B cell (primary cell): ENCODE measurements around the gene LRFN5. TPM values are rescaled to one million over a fixed set of nuclear protein-coding genes. Genes with fewer than 3 reads are reported as not detected.
"Not testable (repeated sequence)": the region's sequence is repeated elsewhere in the genome, so short reads cannot be mapped to it uniquely, and the experiment has no call there.

Source experiments
- ATAC-seq: fragments of 200-7000 bp; cut with Tn5 transposase; one replicate; pipeline ENCODE4 v1.10.0; 2021; ENCODE audit warnings: low read depth, mild to moderate bottlenecking, moderate number of reproducible peaks, moderate library complexity
- CTCF ChIA-PET: fragments of 350-600 bp; sonication (Branson Sonifier 250); formaldehyde crosslinking; loops from one replicate; lab custom pipeline; 2021; ENCODE audit warnings: antibody characterized with exemption, inconsistent platforms; lab: Charles Lee
- POLR2A ChIA-PET: fragments of 350-600 bp; sonication (Branson Sonifier 250); formaldehyde crosslinking; loops from one replicate; lab custom pipeline; 2021; ENCODE audit warnings: antibody characterized with exemption; lab: Charles Lee
- DNase-seq: peaks from one replicate; pipeline ENCODE4 v3.0.0; 2013
- H2AFZ ChIP-seq: 2 replicates; pipeline ENCODE4 v1.6.1; 2012; ENCODE audit warnings: mild to moderate bottlenecking, low read depth, low read length; ENCODE audit not compliant: insufficient read depth, poor library complexity, severe bottlenecking
- H3K27ac ChIP-seq, 2 donors: 1 replicate in 1 of 2; 2 replicates in 1 of 2; pipeline ENCODE4 v1.5.1; 2012 to 2013; ENCODE audit warnings: low read length in 2 of 2, mild to moderate bottlenecking in 2 of 2, moderate library complexity in 1 of 2
- H3K27me3 ChIP-seq, 4 experiments: fragments of 200-600 bp in 1 of 4; sonication (generic) in 1 of 4; replicated peaks in 1 of 4; 1 replicate in 2 of 4; 2 replicates in 2 of 4; pipeline versions ENCODE4 v1.6.1 to v1.7.0; 2013 to 2016; ENCODE audit warnings: low read length in 3 of 4, mild to moderate bottlenecking in 2 of 4, mixed read lengths in 1 of 4, moderate library complexity in 1 of 4; ENCODE audit not compliant: insufficient read depth in 4 of 4, control insufficient read depth in 3 of 4; ENCODE audit errors: control extremely low read depth in 1 of 4
- H3K36me3 ChIP-seq, 2 experiments: replicated peaks in 1 of 2; 1 replicate in 1 of 2; 2 replicates in 1 of 2; pipeline versions ENCODE4 v1.6.1 to v1.7.1; 2013; ENCODE audit warnings: low read length in 1 of 2; ENCODE audit not compliant: insufficient read depth in 2 of 2, control insufficient read depth in 1 of 2; ENCODE audit errors: control extremely low read depth in 1 of 2, extremely low read depth in 1 of 2
- H3K4me1 ChIP-seq, 2 donors: fragments of 200-600 bp in 1 of 2; sonication (generic) in 1 of 2; 1 replicate in 1 of 2; 2 replicates in 1 of 2; pipeline versions ENCODE4 v1.5.1 to v1.6.1; 2013 to 2017; ENCODE audit warnings: low read length in 2 of 2; ENCODE audit not compliant: control insufficient read depth in 2 of 2, insufficient read depth in 2 of 2
- H3K4me2 ChIP-seq: replicated peaks from 2 replicates; pipeline ENCODE3; 2012; ENCODE audit warnings: mild to moderate bottlenecking, low read depth, low read length; ENCODE audit not compliant: poor library complexity, severe bottlenecking
- H3K4me3 ChIP-seq, 5 experiments: fragments of 200-600 bp in 1 of 5; sonication (generic) in 1 of 5; 1 replicate in 3 of 5; 2 replicates in 2 of 5; pipeline versions ENCODE4 v1.5.1 to v1.7.0; 2011 to 2016; ENCODE audit warnings: low read length in 4 of 5, mild to moderate bottlenecking in 4 of 5, low read depth in 2 of 5, control low read depth in 1 of 5, moderate library complexity in 1 of 5; ENCODE audit not compliant: insufficient read depth in 1 of 5; ENCODE audit errors: control extremely low read depth in 1 of 5, extremely low read depth in 1 of 5
- H3K79me2 ChIP-seq: fragments of 200-600 bp; sonication (generic); one replicate; pipeline ENCODE4 v1.6.0; 2016; ENCODE audit warnings: low read length; ENCODE audit not compliant: control insufficient read depth, insufficient read depth
- H3K9ac ChIP-seq: fragments of 200-600 bp; sonication (generic); 2 replicates; pipeline ENCODE4 v1.6.1; 2017; ENCODE audit warnings: mild to moderate bottlenecking, low read length, moderate library complexity
- H3K9me3 ChIP-seq, 3 donors: one replicate each; pipeline versions ENCODE4 v1.6.1 to v1.7.1; 2013; ENCODE audit warnings: low read length in 2 of 3; ENCODE audit not compliant: control insufficient read depth in 2 of 3, insufficient read depth in 1 of 3; ENCODE audit errors: control extremely low read depth in 1 of 3
- H4K20me1 ChIP-seq: 2 replicates; pipeline ENCODE4 v1.6.0; 2012; ENCODE audit warnings: mild to moderate bottlenecking, low read length; ENCODE audit not compliant: insufficient read depth, control insufficient read depth, poor library complexity, severe bottlenecking
- H3K27ac Mint-ChIP-seq: one replicate; pipeline ENCODE4 v1.8.0; 2021; ENCODE audit warnings: mixed read lengths
- H3K27me3 Mint-ChIP-seq: one replicate; pipeline ENCODE4 v1.8.0; 2021; ENCODE audit warnings: mixed read lengths
- H3K4me1 Mint-ChIP-seq: one replicate; pipeline ENCODE4 v1.8.0; 2021; ENCODE audit warnings: mixed read lengths
- H3K4me3 Mint-ChIP-seq: one replicate; pipeline ENCODE4 v1.8.0; 2021; ENCODE audit warnings: mixed read lengths
- H3K9me3 Mint-ChIP-seq: one replicate; pipeline ENCODE4 v1.8.0; 2022; ENCODE audit warnings: mixed read lengths; ENCODE audit not compliant: insufficient read depth
- CTCF ChIP-seq: fragments of 200-600 bp; IDR thresholded peaks from one replicate; pipeline ENCODE4 v1.8.0; 2022; ENCODE audit warnings: antibody characterized with exemption, mild to moderate bottlenecking
- EZH2 ChIP-seq: IDR thresholded peaks from 2 replicates; pipeline ENCODE4 v1.6.1; 2012; ENCODE audit warnings: borderline replicate concordance, low read depth, mild to moderate bottlenecking, moderate library complexity, low read length; ENCODE audit not compliant: insufficient read depth, poor library complexity, severe bottlenecking
- WGBS: methylation state at CpG from one replicate; pipeline ENCODE4 v1.1.5; 2013; ENCODE audit warnings: missing lambda C conversion rate; ENCODE audit not compliant: insufficient coverage; 5-methylcytosine and 5-hydroxymethylcytosine counted together
- intact Hi-C: fragments of 100-400 bp; cut with micrococcal nuclease; formaldehyde crosslinking; loops from one replicate; pipeline ENCODE4 v1.10.0; 2022
- polyA plus RNA-seq: library from polyadenylated mRNA; depleted of rRNA; stranded (reverse); fragments of >200 nt; gene quantifications from 2 replicates; pipeline ENCODE4 v1.2.3, GENCODE V29; 2012
- total RNA-seq, 2 donors: library from RNA; stranded (reverse); fragments of 120-200 nt in 1 of 2; gene quantifications; 1 replicate in 1 of 2; 2 replicates in 1 of 2; pipeline versions ENCODE4 v1.2.3 to v1.2.4, GENCODE V29; 2013 to 2022

LRFN5 gene
- total and polyA plus RNA-seq, 2 donors (not counting 1 experiment from before 2014, with no cell fraction given) = 0.30 TPM; not detected in 1

GRCh38 chr14:41743140-41743539 lies 136.5 kb downstream of the LRFN5 start:
- Mint-ChIP-seq H3K9me3 (peaks cover 2% of the 10 kb centered on the region), H3K4me1 (peaks cover 2% of the 10 kb centered on the region), H3K4me3 (no peak overlapping the region), H3K27me3 (no peaks in the 10 kb centered on the region), H3K27ac (no peak overlapping the region)
- Histone ChIP-seq H2AFZ (no peak overlapping the region), H4K20me1 (no peaks in the 10 kb centered on the region), H3K27ac (no peak overlapping the region), H3K27me3 (no peaks in the 10 kb centered on the region), H3K4me3 (no peak overlapping the region), H3K4me1 (no peaks in the 10 kb centered on the region), H3K9me3 (peaks cover 0 to 1% (median 0%) of the 10 kb centered on the region in 3 donors), H3K36me3 (no peaks in the 10 kb centered on the region), H3K79me2 (no peaks in the 10 kb centered on the region), H3K9ac (no peak overlapping the region), H3K4me2 (no peak overlapping the region)
- ChIA-PET CTCF (no interaction called here), POLR2A (no interaction called here)
- DNase-seq = no peak
- no CpG with 5 or more reads among the region's 2 CpGs for WGBS
- no peak for ATAC-seq
- no peak for TF ChIP-seq CTCF
- no peak for TF ChIP-seq EZH2
- intact Hi-C loops = no loop called here

- H4K20me1 ChIP-seq = no peaks in the 10 kb centered on the region
- peaks cover 4% of the 10 kb centered on the region for H3K9me3 Mint-ChIP-seq
- H3K4me1 Mint-ChIP-seq = peaks cover 8% of the 10 kb centered on the region
- DNase-seq (peak; percentile 26), ATAC-seq (no peak)
- intact Hi-C loops = no loop called here
- no peak for TF ChIP-seq EZH2
- no peak for TF ChIP-seq CTCF
- ChIA-PET CTCF (no interaction called here), POLR2A (no interaction called here)
- H3K27me3 ChIP-seq = no peaks in the 10 kb centered on the region
- H3K79me2 ChIP-seq = no peaks in the 10 kb centered on the region
- H3K27ac Mint-ChIP-seq = peak overlapping the region; percentile 5
- peak overlapping the region; percentile 65 for H3K9ac ChIP-seq
- H3K4me1 ChIP-seq = peaks cover 0 to 5% of the 10 kb centered on the region in 2 donors
- peak overlapping the region; percentile 88 for H2AFZ ChIP-seq
- H3K4me2 ChIP-seq = peak overlapping the region; percentile 72
- no peaks in the 10 kb centered on the region for H3K36me3 ChIP-seq
- peak overlapping the region in 1 of 2 donors; percentile 59 for H3K27ac ChIP-seq
- peak overlapping the region in 3 of 5 experiments; percentile 20 to 56 (median 43) for H3K4me3 ChIP-seq
- H3K27me3 Mint-ChIP-seq = no peaks in the 10 kb centered on the region
- H3K4me3 Mint-ChIP-seq = peak overlapping the region; percentile 66
- H3K9me3 ChIP-seq = no peaks in the 10 kb centered on the region
- no CpG with 5 or more reads among the region's 5 CpGs for WGBS
These were observed 142.8 kb downstream of the LRFN5 start for GRCh38 chr14:41749429-41749828.

- H3K4me1 Mint-ChIP-seq, intact Hi-C loops, H3K27ac Mint-ChIP-seq, H3K9ac ChIP-seq, H3K27me3 ChIP-seq, ATAC-seq, H3K4me1 ChIP-seq, H3K4me2 ChIP-seq, H3K79me2 ChIP-seq, H3K9me3 Mint-ChIP-seq, H3K27me3 Mint-ChIP-seq, H3K36me3 ChIP-seq, H4K20me1 ChIP-seq, H3K4me3 ChIP-seq, H3K27ac ChIP-seq, POLR2A ChIA-PET, H2AFZ ChIP-seq, CTCF ChIA-PET, H3K9me3 ChIP-seq, H3K4me3 Mint-ChIP-seq, DNase-seq: not testable (repeated sequence)
- 64% methylated on average over 3 of the region's 4 CpGs for WGBS
These were observed 143.9 kb downstream of the LRFN5 start for GRCh38 chr14:41750575-41750974.
